NOMO-1 treated with dmso at 0.1 percent for 144 hours (cell line): ENCODE data around the gene FCER1G.
"Not testable (repeated sequence)": the region's sequence is repeated elsewhere in the genome, so short reads cannot be mapped to it uniquely, and the experiment has no call there.

Experiments used
- DNase-seq: peaks from one replicate; lab custom pipeline; 2025; ENCODE audit not compliant: unreplicated experiment; lab: John Stamatoyannopoulos, UW

FCER1G gene

GRCh38 chr1:161201836-161202712, 13.0 kb upstream of the FCER1G start, which contains the start of gene NDUFS2:
Gene NDUFS2 (plus strand): TSS chr1:161202367. CDS start chr1:161202386, 19 bp downstream.
- peak; percentile 94 for DNase-seq

- DNase-seq: no peak
Measured at GRCh38 chr1:161206411-161207140, 8.5 kb upstream of the FCER1G start.

- no peak for DNase-seq
Measured at GRCh38 chr1:161207173-161207572, 7.9 kb upstream of the FCER1G start.

GRCh38 chr1:161209790-161210409, 5.2 kb upstream of the FCER1G start:
- peak; percentile 48 for DNase-seq

- DNase-seq: peak; percentile 59
Measured at GRCh38 chr1:161214369-161214768, 726 bp upstream of the FCER1G start.

GRCh38 chr1:161216945-161217712, 2.0 kb downstream of the FCER1G start:
- DNase-seq: peak; percentile 84

GRCh38 chr1:161217831-161218230, 2.7 kb downstream of the FCER1G start:
- no peak for DNase-seq

GRCh38 chr1:161218301-161219077, 3.4 kb downstream of the FCER1G start:
- DNase-seq: no peak

GRCh38 chr1:161219078-161219892, 4.2 kb downstream of the FCER1G start:
- no peak for DNase-seq

GRCh38 chr1:161220002-161220401, 4.9 kb downstream of the FCER1G start:
- DNase-seq: no peak

GRCh38 chr1:161222175-161223019, 7.3 kb downstream of the FCER1G start:
- DNase-seq: no peak

- no peak for DNase-seq
Measured at GRCh38 chr1:161223805-161224694, 9.0 kb downstream of the FCER1G start.

- DNase-seq: not testable (repeated sequence)
Measured at GRCh38 chr1:161224695-161225087, 9.6 kb downstream of the FCER1G start.

- no peak for DNase-seq
Measured at GRCh38 chr1:161225178-161225533, 10.1 kb downstream of the FCER1G start.

GRCh38 chr1:161225534-161226319, 10.6 kb downstream of the FCER1G start, which contains the start of gene TOMM40L:
Gene TOMM40L (plus strand): TSS chr1:161226060. CDS start chr1:161226490, 430 bp downstream.
- DNase-seq: peak; percentile 99

- DNase-seq: no peak
Measured at GRCh38 chr1:161226320-161226711, 11.2 kb downstream of the FCER1G start.

GRCh38 chr1:161226759-161227158, 11.7 kb downstream of the FCER1G start:
- no peak for DNase-seq
